Testis (tissue), 3 donors: ENCODE measurements around the gene HOXA2. TPM values are rescaled to one million over a fixed set of nuclear protein-coding genes. Genes with fewer than 3 reads are reported as not detected.
A peak's percentile ranks its signal among the peaks of the same experiment; 100 is the strongest.

Source experiments
- DNase-seq: peaks from one replicate; pipeline ENCODE4 v3.0.0-alpha.2; 2019
- H3K27ac ChIP-seq, 2 donors: fragments of 200-600 bp; sonication (generic); one replicate each; pipeline ENCODE4 v1.5.1; 2019
- H3K27me3 ChIP-seq: fragments of 200-600 bp; sonication (generic); one replicate; pipeline ENCODE4 v1.5.1; 2019
- H3K36me3 ChIP-seq: fragments of 200-600 bp; sonication (generic); one replicate; pipeline ENCODE4 v1.5.1; 2017; ENCODE audit warnings: low read depth; ENCODE audit errors: missing control alignments
- H3K4me1 ChIP-seq: fragments of 200-600 bp; sonication (generic); one replicate; pipeline ENCODE4 v1.5.1; 2019
- H3K4me3 ChIP-seq, 2 donors: fragments of 200-600 bp; sonication (generic); one replicate each; pipeline ENCODE4 v1.5.1; 2017 to 2019
- H3K9me3 ChIP-seq: fragments of 200-600 bp; sonication (generic); one replicate; pipeline ENCODE4 v1.5.1; 2017
- CTCF ChIP-seq, 3 experiments: fragments of 450-650 bp in 2 of 3; fragments of 200-600 bp in 1 of 3; sonication (generic) in 1 of 3; IDR thresholded peaks; one replicate each; pipeline ENCODE4 v1.5.1; 2016 to 2019; ENCODE audit warnings: antibody characterized with exemption in 3 of 3, mild to moderate bottlenecking in 2 of 3, moderate library complexity in 1 of 3
- POLR2A ChIP-seq: fragments of 450-650 bp; IDR thresholded peaks from one replicate; pipeline ENCODE4 v1.6.1; 2017; ENCODE audit warnings: antibody characterized with exemption, mild to moderate bottlenecking, moderate library complexity
- WGBS, 2 donors: methylation state at CpG; one replicate each; pipeline ENCODE4 v1.1.5; 2018; 5-methylcytosine and 5-hydroxymethylcytosine counted together
- intact Hi-C: fragments of 100-400 bp; cut with DNase I; formaldehyde crosslinking; loops from one replicate; pipeline ENCODE4 v1.15.1; 2023; ENCODE audit warnings: low total_unique reads
- polyA plus RNA-seq: library from polyadenylated mRNA; stranded (reverse); fragments of 350-450 nt; fragmentation: Illumina TruSeq; extraction: RNeasy Lipid Tissue Mini Kit (QIAGEN cat#74804); gene quantifications from one replicate; pipeline ENCODE4 v1.2.3, GENCODE V29; 2014; ENCODE audit warnings: low read depth, low replicate concordance; ENCODE audit not compliant: insufficient read depth
- total RNA-seq, 2 donors: library from RNA; depleted of rRNA; stranded (reverse); fragments of >200 nt; gene quantifications; one replicate each; pipeline ENCODE4 v1.2.3, GENCODE V29; 2016

HOXA2 gene
- total and polyA plus RNA-seq, 3 donors from 2014 or later: 0.31 to 0.32 TPM; not detected in 1

- no peaks in the 10 kb centered on the region for H3K27me3 ChIP-seq
- peaks cover 4% of the 10 kb centered on the region for H3K4me1 ChIP-seq
- H3K4me3 ChIP-seq: peak overlapping the region in 1 of 2 donors; percentile 48
- H3K27ac ChIP-seq: no peak overlapping the region
- 56 to 58% methylated on average over 15 of the region's 15 CpGs for WGBS, 2 donors
- intact Hi-C loops: no loop called here
- no peaks in the 10 kb centered on the region for H3K9me3 ChIP-seq
- no peaks in the 10 kb centered on the region for H3K36me3 ChIP-seq
- TF ChIP-seq CTCF (IDR thresholded peaks at IDR 0.05) (no peak), POLR2A (no peak)
- DNase-seq: peak; percentile 2
Measured at GRCh38 chr7:27140126-27140857, 37.8 kb upstream of the HOXA2 start.

GRCh38 chr7:27139334-27140125 is 37.0 kb upstream of the HOXA2 start:
- H3K27ac ChIP-seq: no peak overlapping the region
- peaks cover 4% of the 10 kb centered on the region for H3K4me1 ChIP-seq
- peak; percentile 16 for DNase-seq
- no peaks in the 10 kb centered on the region for H3K27me3 ChIP-seq
- TF ChIP-seq CTCF (IDR thresholded peaks at IDR 0.05): no peak
- no peak for TF ChIP-seq POLR2A
- WGBS, 2 donors: 22 to 31% methylated on average over 23 to 53 of the region's 53 CpGs
- H3K36me3 ChIP-seq: no peaks in the 10 kb centered on the region
- H3K9me3 ChIP-seq: no peaks in the 10 kb centered on the region
- intact Hi-C loops: no loop called here
- H3K4me3 ChIP-seq: peak overlapping the region; percentile 33 to 48

GRCh38 chr7:27138985-27139333 is 36.5 kb upstream of the HOXA2 start:
- intact Hi-C loops: no loop called here
- WGBS, 2 donors: 44 to 52% methylated on average over 11 of the region's 11 CpGs
- peak overlapping the region; percentile 33 to 48 for H3K4me3 ChIP-seq
- TF ChIP-seq CTCF (IDR thresholded peaks at IDR 0.05) (no peak), POLR2A (no peak)
- H3K4me1 ChIP-seq: peaks cover 1% of the 10 kb centered on the region
- no peak overlapping the region for H3K27ac ChIP-seq
- no peaks in the 10 kb centered on the region for H3K9me3 ChIP-seq
- H3K27me3 ChIP-seq: no peaks in the 10 kb centered on the region
- no peaks in the 10 kb centered on the region for H3K36me3 ChIP-seq
- DNase-seq: no peak

GRCh38 chr7:27138472-27138871 is 36.0 kb upstream of the HOXA2 start:
- H3K27ac ChIP-seq: no peak overlapping the region
- TF ChIP-seq POLR2A: no peak
- TF ChIP-seq CTCF (IDR thresholded peaks at IDR 0.05): no peak
- no peak for DNase-seq
- H3K4me3 ChIP-seq: no peak overlapping the region
- no peaks in the 10 kb centered on the region for H3K36me3 ChIP-seq
- 59 to 79% methylated on average over 1 of the region's 1 CpG for WGBS, 2 donors
- H3K9me3 ChIP-seq: no peaks in the 10 kb centered on the region
- intact Hi-C loops: no loop called here
- no peaks in the 10 kb centered on the region for H3K4me1 ChIP-seq
- no peaks in the 10 kb centered on the region for H3K27me3 ChIP-seq
